KMS-11 (cell line): ENCODE results near the gene TEX44.
A peak's percentile ranks its signal among the peaks of the same experiment; 100 is the strongest.
"Not testable (repeated sequence)": the region's sequence is repeated elsewhere in the genome, so short reads cannot be mapped to it uniquely, and the experiment has no call there.

Experiments
- H2AFZ ChIP-seq: fragments of 200-600 bp; sonication (generic); 2 replicates; pipeline ENCODE4 v1.6.1; 2016; ENCODE audit warnings: antibody characterized with exemption, mixed run types, low read depth
- H3K27ac ChIP-seq: fragments of 200-600 bp; sonication (generic); 2 replicates; pipeline ENCODE4 v1.6.1; 2016; ENCODE audit warnings: mild to moderate bottlenecking, mixed run types
- H3K27me3 ChIP-seq: fragments of 200-600 bp; sonication (generic); 2 replicates; pipeline ENCODE4 v1.6.1; 2017; ENCODE audit warnings: mild to moderate bottlenecking, low read depth, mixed run types, moderate library complexity; ENCODE audit not compliant: insufficient read depth
- H3K36me3 ChIP-seq: fragments of 200-600 bp; sonication (generic); 2 replicates; pipeline ENCODE4 v1.6.1; 2017; ENCODE audit warnings: mild to moderate bottlenecking, mixed run types; ENCODE audit not compliant: insufficient read depth
- H3K4me1 ChIP-seq: fragments of 200-600 bp; sonication (generic); 2 replicates; pipeline ENCODE4 v1.6.1; 2016; ENCODE audit warnings: mild to moderate bottlenecking, low read depth, mixed run types; ENCODE audit not compliant: poor library complexity, severe bottlenecking
- H3K4me2 ChIP-seq: fragments of 200-600 bp; sonication (generic); 2 replicates; pipeline ENCODE4 v1.7.0; 2016; ENCODE audit warnings: mild to moderate bottlenecking, mixed run types
- H3K4me3 ChIP-seq: fragments of 200-600 bp; sonication (generic); IDR thresholded peaks from 2 replicates; pipeline ENCODE4 v1.6.1; 2017; ENCODE audit warnings: low read depth, low read length, mixed read lengths; ENCODE audit not compliant: insufficient read depth
- H3K79me2 ChIP-seq: fragments of 200-600 bp; sonication (generic); 2 replicates; pipeline ENCODE4 v1.6.1; 2016; ENCODE audit warnings: low read depth, mixed run types; ENCODE audit not compliant: insufficient read depth
- H3K9ac ChIP-seq: fragments of 200-600 bp; sonication (generic); 2 replicates; pipeline ENCODE4 v1.6.1; 2016; ENCODE audit warnings: mild to moderate bottlenecking, mixed run types
- H4K20me1 ChIP-seq: fragments of 200-600 bp; sonication (generic); 2 replicates; pipeline ENCODE4 v1.6.1; 2016; ENCODE audit warnings: mild to moderate bottlenecking, mixed run types; ENCODE audit not compliant: insufficient read depth
- CTCF ChIP-seq: fragments of 200-600 bp; sonication (generic); conservative IDR thresholded peaks from 2 replicates; pipeline ENCODE4 v1.6.1; 2017; ENCODE audit warnings: low read depth, mild to moderate bottlenecking, antibody characterized with exemption, low read length, moderate library complexity, mixed read lengths

TEX44 gene

GRCh38 chr2:231554748-231555545, 37.7 kb upstream of the TEX44 start:
- H2AFZ ChIP-seq: no peak overlapping the region

GRCh38 chr2:231556496-231556895, 36.2 kb upstream of the TEX44 start:
- not testable (repeated sequence) for H3K27me3 ChIP-seq, H3K9ac ChIP-seq, H3K4me2 ChIP-seq, H4K20me1 ChIP-seq, H3K36me3 ChIP-seq, H3K27ac ChIP-seq, H3K79me2 ChIP-seq, H2AFZ ChIP-seq, H3K4me3 ChIP-seq, H3K4me1 ChIP-seq

More at GRCh38 chr2:231554748-231555545, 37.7 kb upstream of the TEX44 start:
- Histone ChIP-seq H3K79me2 (no peaks in the 10 kb centered on the region), H3K4me1 (peaks cover 5% of the 10 kb centered on the region), H3K36me3 (no peaks in the 10 kb centered on the region), H3K27me3 (no peaks in the 10 kb centered on the region), H4K20me1 (no peaks in the 10 kb centered on the region), H3K27ac (no peak overlapping the region), H3K4me3 (no peak overlapping the region), H3K9ac (no peak overlapping the region), H3K4me2 (no peak overlapping the region)
- TF ChIP-seq CTCF: no peak

DNA sequence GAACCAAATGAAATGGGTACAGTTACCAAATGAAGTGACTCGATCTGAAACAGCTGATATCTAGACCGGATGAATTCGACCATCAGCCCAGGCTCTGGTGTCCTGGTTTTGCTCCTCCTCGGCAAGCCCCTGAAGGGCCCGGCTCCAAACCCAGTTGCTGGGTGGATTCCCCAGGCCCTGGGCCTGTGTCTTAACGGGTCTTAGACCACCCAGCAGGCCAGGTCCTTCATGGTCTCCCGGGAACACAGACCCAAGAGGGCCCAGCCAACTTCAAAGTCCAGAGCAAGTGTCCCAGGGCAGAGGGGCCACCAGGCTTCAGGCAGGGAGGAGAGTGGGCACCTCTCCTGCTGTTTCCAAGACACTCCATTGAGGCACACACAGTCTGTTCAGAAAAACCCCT, 35.7 kb upstream of the TEX44 start:
- no peak overlapping the region for H3K4me2 ChIP-seq
- no peak overlapping the region for H2AFZ ChIP-seq
- no peaks in the 10 kb centered on the region for H3K36me3 ChIP-seq
- no peaks in the 10 kb centered on the region for H3K27me3 ChIP-seq
- no peak overlapping the region for H3K9ac ChIP-seq
- H3K79me2 ChIP-seq: no peaks in the 10 kb centered on the region
- no peak for TF ChIP-seq CTCF
- no peak overlapping the region for H3K4me3 ChIP-seq
- no peaks in the 10 kb centered on the region for H4K20me1 ChIP-seq
- H3K27ac ChIP-seq: no peak overlapping the region
- peaks cover 5% of the 10 kb centered on the region for H3K4me1 ChIP-seq

DNA sequence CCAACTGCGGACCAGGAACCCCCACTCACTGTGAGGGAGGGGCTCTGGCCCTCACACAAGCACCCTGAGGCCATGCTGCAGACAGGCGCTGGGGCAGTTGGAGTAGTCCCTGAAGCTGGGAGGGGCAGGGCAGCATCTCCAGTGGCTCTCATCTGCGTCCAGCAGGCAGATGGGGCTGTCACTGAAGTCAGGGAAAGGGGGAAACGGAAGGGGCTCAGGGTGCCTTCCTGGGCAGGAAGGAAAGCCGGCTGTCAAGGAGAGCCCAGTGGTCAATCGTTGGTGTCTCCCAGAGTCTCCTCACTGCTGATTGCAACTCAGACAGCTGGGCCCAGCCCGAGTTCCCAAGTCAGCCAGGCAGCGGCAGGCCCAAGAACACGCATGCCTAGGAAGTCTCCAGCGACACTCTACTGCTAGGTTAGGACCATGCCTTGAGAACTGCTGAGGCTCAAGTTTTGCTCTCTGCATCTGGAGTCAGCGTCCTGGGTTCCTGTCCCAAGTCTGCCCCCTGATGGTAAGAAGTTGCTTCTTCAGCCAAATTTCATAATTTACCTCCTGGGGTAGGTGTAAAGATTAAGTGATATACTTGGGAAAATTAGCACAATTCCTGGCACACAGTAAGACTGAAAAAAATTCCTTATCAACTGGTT, 35.0 kb upstream of the TEX44 start:
- Histone ChIP-seq H3K27ac (no peak overlapping the region), H3K4me2 (no peak overlapping the region), H3K4me3 (no peak overlapping the region), H4K20me1 (no peaks in the 10 kb centered on the region), H2AFZ (peak overlapping the region; percentile 81), H3K4me1 (peaks cover 5% of the 10 kb centered on the region), H3K79me2 (no peaks in the 10 kb centered on the region), H3K9ac (no peak overlapping the region), H3K36me3 (no peaks in the 10 kb centered on the region), H3K27me3 (no peaks in the 10 kb centered on the region)
- peak; percentile 70 for TF ChIP-seq CTCF
